Measurements from ENCODE around the gene SATB2.

The SATB2 gene

DNA sequence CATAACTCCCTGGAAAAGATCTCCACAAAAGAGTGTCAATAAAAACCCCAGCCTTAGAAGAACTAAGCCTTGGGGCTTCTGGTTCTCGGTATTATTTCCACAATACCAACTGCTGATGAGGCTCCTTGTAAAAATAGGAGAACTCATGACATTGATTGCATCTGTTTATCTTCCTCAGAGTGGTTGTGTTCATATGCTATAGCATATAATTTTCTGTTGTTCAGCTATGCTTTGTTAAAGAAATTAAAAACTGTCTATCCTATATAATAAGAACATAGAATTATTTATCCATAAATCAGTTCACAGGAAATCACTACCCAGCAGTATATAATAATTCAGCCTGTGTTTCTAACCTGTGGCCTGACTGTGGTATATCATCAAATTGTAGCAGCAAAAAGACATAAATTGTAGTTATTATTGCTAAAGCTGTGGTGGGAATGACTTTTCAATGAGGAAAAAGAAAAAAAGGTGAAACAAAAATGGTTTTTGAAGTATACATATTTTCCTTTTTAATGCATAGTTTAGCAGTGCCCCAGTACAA is 68.9 kb downstream of the SATB2 start:
- H3K27ac ChIP-seq: no peak overlapping the region
- TF ChIP-seq, protein P1, sequence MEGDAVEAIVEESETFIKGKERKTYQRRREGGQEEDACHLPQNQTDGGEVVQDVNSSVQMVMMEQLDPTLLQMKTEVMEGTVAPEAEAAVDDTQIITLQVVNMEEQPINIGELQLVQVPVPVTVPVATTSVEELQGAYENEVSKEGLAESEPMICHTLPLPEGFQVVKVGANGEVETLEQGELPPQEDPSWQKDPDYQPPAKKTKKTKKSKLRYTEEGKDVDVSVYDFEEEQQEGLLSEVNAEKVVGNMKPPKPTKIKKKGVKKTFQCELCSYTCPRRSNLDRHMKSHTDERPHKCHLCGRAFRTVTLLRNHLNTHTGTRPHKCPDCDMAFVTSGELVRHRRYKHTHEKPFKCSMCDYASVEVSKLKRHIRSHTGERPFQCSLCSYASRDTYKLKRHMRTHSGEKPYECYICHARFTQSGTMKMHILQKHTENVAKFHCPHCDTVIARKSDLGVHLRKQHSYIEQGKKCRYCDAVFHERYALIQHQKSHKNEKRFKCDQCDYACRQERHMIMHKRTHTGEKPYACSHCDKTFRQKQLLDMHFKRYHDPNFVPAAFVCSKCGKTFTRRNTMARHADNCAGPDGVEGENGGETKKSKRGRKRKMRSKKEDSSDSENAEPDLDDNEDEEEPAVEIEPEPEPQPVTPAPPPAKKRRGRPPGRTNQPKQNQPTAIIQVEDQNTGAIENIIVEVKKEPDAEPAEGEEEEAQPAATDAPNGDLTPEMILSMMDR (conservative IDR thresholded peaks at IDR 0.05): no peak

DNA sequence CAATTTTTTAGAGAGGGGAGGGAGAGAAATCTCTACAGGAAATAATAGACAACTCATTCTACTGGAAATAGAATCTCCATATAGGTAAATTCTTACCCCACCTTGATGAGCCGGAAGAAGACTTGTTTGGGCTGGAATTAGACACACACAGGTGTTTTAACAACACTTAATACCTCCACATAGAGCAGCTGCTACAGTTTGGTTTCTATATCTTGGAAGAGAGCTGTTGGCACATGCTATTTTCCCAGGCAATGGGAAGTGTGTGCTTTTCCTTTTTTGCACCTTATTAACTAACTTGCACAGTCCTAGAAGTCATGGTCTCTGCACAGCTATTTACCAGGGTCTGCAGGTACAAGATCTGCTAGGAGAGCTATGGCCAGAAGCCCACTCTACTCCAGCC is 73.7 kb downstream of the SATB2 start:
- TF ChIP-seq, protein P1 (conservative IDR thresholded peaks at IDR 0.05): no peak

GRCh38 chr2:199383021-199383420 is 74.7 kb downstream of the SATB2 start:
- H3K27ac ChIP-seq: no peak overlapping the region
- TF ChIP-seq, protein P1 (conservative IDR thresholded peaks at IDR 0.05): no peak

More for the DNA sequence above, 73.7 kb downstream of the SATB2 start:
- no peak overlapping the region for H3K27ac ChIP-seq

DNA sequence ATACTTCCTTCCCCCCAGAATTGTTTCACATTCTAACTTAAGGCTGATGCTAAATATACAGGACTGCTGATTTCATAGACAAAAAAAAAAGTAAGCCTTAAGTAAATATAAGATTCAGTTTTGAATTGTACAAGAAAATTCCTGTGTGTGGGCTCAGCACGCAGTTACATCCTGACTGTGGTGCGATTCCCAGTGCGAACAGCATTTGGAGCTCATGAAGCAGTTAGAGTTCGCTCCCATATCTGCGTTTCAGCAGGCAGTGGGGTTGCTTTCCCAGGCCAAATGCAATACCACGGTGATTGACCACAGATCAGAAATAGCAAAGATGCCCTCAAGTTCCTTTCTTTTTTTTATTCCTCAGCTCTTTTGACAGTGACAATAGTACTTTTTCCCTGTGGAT is 75.6 kb downstream of the SATB2 start:
- no peak overlapping the region for H3K27ac ChIP-seq
- TF ChIP-seq, protein P1 (conservative IDR thresholded peaks at IDR 0.05): no peak

DNA sequence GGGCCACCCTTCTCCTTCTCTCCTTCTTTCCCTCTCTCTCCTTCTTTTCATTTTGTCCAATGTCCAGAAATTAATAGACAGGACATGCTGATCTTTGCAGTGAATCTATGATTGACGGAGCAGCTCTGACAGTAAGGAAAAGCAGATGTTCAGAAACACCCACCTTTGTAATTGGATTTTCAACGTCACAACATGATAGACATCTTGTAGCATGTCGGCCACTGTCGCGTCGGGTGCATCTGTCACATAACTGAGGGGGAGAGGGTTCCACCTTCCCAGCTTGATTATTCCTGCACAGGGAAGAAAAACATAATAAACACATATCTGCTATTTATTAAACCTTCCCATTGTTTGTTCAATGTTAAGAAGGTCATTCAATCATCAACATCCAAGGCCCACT is 76.2 kb downstream of the SATB2 start:
- no peak overlapping the region for H3K27ac ChIP-seq
- TF ChIP-seq, protein P1 (conservative IDR thresholded peaks at IDR 0.05): no peak

GRCh38 chr2:199378948-199379650 is 78.6 kb downstream of the SATB2 start:
- TF ChIP-seq, protein P1 (conservative IDR thresholded peaks at IDR 0.05): no peak
- H3K27ac ChIP-seq: no peak overlapping the region

DNA sequence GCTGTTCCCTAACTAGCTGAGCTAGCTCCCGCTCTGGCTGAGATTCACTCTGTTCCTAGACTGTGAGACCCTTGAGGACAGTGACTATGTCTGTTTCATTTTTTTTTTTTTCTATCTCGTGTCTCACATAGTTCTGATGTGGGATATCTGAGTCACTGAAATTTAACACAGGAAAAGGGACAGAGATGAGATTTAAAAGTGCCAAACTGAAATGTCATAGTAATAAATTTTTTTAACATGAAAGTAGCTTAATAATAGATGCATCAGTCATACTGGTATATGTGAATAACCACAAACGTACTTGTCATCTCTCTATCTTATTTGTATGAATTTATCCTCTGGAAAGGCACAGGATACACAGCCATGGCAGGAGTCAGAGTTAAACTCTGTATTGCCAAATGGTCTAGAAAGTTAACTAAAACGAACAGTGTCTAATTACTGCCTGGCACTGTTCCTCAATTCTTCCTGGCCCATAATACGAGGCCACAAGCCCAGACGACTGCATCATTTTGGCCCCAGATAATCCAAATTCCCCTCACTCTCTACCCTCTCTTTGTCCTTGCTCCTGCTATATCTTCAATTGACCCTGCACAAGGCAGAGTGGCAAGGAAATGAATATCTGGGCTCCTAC is 87.5 kb downstream of the SATB2 start:
- TF ChIP-seq, protein P1 (conservative IDR thresholded peaks at IDR 0.05): no peak
- H3K27ac ChIP-seq: no peak overlapping the region

All from VCaP (cell line).